GM18907 (cell line): Measurements from ENCODE around the gene HOXD13.

ENCODE experiments used
- ATAC-seq: cut with Tn5 transposase; IDR thresholded peaks from one replicate; pipeline ENCODE4 v1.9.1; 2021; ENCODE audit warnings: mild to moderate bottlenecking, moderate library complexity; ENCODE audit not compliant: unreplicated experiment

The HOXD13 gene

GRCh38 chr2:176092270-176093144, at the start of gene HOXD13:
Gene HOXD13 (plus strand): TSS chr2:176092721. CDS start chr2:176092891, 170 bp downstream.
- no peak for ATAC-seq

- ATAC-seq = no peak
Observed at GRCh38 chr2:176056406-176056805, 36.1 kb upstream of the HOXD13 start.

- no peak for ATAC-seq
Observed at GRCh38 chr2:176063958-176064357, 28.6 kb upstream of the HOXD13 start.

GRCh38 chr2:176066645-176067588, 25.6 kb upstream of the HOXD13 start:
- ATAC-seq = no peak

GRCh38 chr2:176067589-176068418, 24.7 kb upstream of the HOXD13 start:
- ATAC-seq = no peak

GRCh38 chr2:176068419-176068832, 24.1 kb upstream of the HOXD13 start:
- no peak for ATAC-seq

GRCh38 chr2:176071330-176072291, 20.9 kb upstream of the HOXD13 start:
- ATAC-seq = no peak

- ATAC-seq = no peak
Observed at GRCh38 chr2:176072292-176072669, 20.2 kb upstream of the HOXD13 start.

GRCh38 chr2:176072951-176073904, 19.3 kb upstream of the HOXD13 start:
- no peak for ATAC-seq

- ATAC-seq = no peak
Observed at GRCh38 chr2:176074919-176075425, 17.5 kb upstream of the HOXD13 start.

GRCh38 chr2:176075481-176075880, 17.0 kb upstream of the HOXD13 start:
- no peak for ATAC-seq

GRCh38 chr2:176076063-176076462, 16.5 kb upstream of the HOXD13 start:
- ATAC-seq = no peak

- no peak for ATAC-seq
Observed at GRCh38 chr2:176076796-176077195, 15.7 kb upstream of the HOXD13 start.

GRCh38 chr2:176078541-176079284, 13.8 kb upstream of the HOXD13 start:
- ATAC-seq = no peak

GRCh38 chr2:176079285-176079830, 13.2 kb upstream of the HOXD13 start:
- no peak for ATAC-seq

GRCh38 chr2:176079831-176080539, 12.5 kb upstream of the HOXD13 start:
- no peak for ATAC-seq
